ENCODE measurements around the gene THADA.

Gene THADA

GRCh38 chr2:43509886-43510285 is 86.0 kb downstream of the THADA start:
- no peak for DNase-seq (ENCODE audit: low read depth)

DNA sequence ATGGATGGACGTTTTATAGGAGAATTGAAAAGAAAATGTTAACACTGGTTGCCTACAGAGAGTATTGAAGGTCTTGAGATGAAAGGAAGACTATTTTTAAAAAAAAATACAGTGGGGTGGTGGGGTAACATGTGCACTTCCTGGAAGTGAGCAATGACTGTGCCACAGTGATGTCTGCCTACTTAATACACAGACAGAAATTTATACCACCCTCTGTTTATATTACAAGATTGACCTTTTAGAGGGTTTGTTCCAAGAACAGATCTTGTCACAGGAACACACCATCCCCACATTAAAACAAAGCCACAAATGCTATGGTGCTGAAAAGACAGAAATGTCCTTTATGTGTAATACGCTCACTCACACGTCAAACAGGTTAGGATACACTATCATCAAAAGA is 87.6 kb downstream of the THADA start:
- no peak for DNase-seq (ENCODE audit: low read depth)

DNA sequence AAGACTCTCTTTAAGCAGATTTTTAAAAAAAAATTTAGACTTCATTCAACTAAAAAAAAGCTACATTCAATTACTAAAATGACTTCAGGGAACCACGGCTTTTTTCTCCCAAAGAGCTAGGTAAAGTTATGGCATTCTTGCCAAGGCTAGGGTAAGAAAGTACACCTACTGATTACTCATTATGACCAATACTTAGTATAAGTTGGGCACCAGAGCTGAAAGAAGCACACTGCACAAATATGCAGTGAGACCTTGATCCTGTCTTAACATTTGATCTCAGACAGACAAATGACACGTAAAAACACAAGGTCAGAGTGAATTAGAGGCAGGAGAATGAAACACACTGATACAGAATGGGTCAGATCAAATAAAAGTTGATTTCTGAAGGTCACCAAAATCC is 88.7 kb downstream of the THADA start:
- no peak for DNase-seq (ENCODE audit: low read depth)

DNA sequence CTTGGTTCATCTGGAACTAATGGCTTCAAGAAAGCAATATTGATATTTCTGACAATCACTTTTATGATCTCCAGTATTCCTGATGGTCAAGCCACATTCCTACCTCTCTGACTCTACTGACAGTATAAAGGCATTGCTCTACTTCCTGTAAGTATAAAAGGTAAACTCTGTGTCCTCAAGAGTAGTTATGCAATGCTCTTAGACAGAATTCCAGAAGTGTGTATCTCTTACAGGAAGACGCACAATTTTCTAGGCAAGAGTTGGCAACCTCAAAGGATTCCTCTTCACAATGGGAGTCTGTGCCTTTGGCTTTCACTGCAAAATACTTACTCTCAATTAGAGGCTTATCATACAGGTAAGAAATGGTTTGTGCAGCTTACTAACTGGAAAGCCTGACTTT is 100.1 kb downstream of the THADA start:
- no peak for DNase-seq (ENCODE audit: low read depth)

DNA sequence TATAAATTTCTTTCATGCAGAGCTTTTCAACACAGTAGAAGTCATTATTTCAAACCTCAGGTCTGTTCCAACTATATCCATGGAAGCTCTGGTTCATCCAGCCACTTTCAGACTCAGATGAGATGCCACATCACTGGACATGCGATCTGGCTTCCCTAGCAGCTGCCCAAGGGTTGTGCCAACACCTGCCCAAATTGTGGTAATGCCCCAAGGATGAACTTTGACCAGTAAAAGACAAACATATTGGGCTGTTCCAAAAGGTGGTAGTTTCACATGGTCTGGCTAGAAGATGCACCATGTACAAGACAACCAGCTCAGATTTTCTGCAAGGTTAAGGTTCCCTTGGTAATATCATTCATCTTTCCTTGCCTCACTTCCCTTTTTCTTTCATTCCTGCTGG is 101.9 kb downstream of the THADA start:
- DNase-seq (ENCODE audit: low read depth) = no peak

GRCh38 chr2:43491065-43491639 is 104.7 kb downstream of the THADA start:
- DNase-seq (ENCODE audit: low read depth) = no peak

GRCh38 chr2:43490252-43490786 is 105.5 kb downstream of the THADA start:
- no peak for DNase-seq (ENCODE audit: low read depth)

GRCh38 chr2:43488737-43489136 is 107.1 kb downstream of the THADA start:
- DNase-seq (ENCODE audit: low read depth) = no peak

DNA sequence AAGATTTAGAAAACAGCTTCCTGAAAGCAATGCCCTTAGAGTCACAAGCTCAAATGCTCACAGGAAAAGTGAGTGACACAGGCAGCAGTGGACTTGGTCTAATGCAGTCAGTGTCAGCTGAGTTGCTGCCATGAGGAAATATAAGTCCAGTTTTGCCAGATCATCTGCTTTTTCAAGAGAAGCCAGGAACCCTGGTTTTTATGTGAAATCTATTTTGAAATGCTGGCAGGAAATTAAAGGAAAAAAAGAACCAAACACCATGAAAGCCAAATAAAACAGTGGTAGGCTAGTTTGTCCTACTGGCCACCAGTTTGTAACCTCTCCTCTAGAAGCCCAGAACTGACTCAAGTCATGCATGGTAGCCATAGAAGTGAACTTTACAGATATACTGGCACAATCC is 109.2 kb downstream of the THADA start:
- DNase-seq (ENCODE audit: low read depth) = no peak

DNA sequence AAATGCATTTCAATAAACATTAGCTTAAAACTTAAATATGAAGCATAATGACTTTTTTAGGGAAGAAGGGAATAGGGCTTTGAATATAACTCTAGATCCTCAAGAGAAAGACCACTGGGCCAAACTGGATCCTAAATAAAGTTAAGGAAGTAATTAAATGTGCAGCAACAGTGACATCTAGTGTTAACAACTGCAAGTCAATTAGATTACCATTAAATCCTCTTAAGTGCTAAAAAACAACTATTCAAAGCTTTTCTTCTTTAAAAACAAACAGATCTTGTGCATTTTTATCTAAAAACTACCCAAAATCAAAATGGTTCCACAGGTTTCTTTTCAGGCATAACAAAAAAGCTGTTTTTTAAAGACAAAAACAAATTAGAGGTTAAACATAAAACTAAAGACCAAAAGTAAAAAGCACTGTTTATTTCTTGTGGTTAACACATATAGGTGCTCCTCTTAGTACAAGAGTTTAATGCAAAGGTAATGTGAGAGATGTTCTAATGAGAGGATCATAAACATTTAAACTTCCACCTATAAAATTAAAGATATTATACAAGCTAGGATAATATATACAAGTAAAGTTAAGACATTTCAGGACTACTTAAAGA is 111.4 kb downstream of the THADA start:
- no peak for DNase-seq (ENCODE audit: low read depth)

DNA sequence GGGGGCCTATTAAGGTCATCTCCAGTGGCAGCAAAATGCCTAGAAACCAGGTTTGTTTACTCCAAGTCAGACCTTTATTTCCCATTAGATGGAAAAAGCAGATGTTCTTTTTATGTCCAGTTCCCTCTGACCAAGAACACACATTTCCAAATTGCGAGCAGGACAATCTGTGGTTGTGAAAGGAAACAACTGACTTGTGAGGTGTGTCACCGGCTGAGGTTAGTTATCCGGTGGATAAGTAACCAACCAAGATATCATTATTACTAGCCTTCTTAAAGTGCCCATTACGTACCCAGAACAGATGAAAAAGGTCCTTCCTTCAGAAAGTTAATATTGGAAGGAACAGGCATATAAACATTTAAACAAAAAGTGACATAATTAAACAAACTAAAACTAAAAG is 112.9 kb downstream of the THADA start:
- no peak for DNase-seq (ENCODE audit: low read depth)

DNA sequence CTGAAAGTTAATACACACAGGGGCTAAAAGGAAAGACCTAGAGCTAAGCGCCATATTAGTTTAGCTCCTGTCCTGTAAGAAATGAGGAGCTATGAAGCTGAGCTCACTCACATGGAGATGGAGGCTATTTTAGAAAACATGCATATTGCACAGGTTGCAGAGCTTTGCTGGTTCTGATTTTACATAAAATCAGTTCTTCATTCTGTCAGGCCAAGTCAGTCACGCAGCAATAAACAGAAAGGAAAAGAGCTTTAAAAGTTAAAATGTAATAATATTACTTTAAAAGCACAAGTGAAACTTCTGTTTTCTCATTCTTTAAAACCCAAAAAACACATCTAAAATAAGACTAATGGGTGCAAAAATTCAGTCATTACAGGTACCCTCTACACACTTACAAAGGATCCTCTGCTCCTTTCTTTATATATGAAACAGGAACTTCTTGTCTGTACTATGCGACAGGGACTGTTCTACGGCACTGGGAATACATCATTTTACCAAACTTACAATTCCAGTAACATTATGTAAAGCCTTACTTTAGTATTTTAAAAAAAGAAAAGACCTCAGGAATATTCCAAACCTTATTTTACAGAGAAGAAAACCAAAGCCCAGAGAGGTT is 113.8 kb downstream of the THADA start:
- no peak for DNase-seq (ENCODE audit: low read depth)

GRCh38 chr2:43480874-43481273 is 115.0 kb downstream of the THADA start:
- DNase-seq (ENCODE audit: low read depth) = no peak

DNA sequence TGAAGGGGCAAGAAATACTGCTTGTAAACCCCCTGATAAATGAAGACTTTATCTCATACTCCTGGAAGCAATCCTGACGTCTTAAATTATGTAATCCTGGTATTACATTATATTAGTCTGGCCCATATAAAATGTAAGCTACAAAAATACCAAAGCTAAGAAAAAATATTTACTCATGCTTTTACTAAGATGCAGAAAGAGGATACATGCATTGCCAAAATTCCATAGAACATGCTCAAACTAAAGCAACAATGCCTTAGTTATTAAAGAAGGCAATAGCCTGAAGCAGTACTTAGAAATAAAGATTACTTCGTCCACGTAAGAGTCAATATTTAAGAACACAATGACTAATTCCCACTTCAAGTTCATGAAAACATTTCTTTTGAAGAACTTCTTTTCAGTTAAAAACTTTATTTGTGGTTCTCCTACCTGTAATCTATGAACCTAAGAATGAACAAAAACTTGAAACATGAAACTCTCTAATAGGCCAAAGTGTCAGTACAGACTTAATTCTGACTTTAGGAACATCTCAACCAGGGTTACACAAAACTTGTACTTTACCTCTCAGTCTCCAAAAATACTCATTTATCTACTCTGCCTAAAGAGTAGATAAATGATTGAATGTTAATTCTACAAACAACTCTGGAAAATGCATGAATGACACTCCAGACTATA is 117.3 kb downstream of the THADA start:
- DNase-seq (ENCODE audit: low read depth) = no peak

GRCh38 chr2:43475922-43476321 is 119.9 kb downstream of the THADA start:
- DNase-seq (ENCODE audit: low read depth) = no peak

DNA sequence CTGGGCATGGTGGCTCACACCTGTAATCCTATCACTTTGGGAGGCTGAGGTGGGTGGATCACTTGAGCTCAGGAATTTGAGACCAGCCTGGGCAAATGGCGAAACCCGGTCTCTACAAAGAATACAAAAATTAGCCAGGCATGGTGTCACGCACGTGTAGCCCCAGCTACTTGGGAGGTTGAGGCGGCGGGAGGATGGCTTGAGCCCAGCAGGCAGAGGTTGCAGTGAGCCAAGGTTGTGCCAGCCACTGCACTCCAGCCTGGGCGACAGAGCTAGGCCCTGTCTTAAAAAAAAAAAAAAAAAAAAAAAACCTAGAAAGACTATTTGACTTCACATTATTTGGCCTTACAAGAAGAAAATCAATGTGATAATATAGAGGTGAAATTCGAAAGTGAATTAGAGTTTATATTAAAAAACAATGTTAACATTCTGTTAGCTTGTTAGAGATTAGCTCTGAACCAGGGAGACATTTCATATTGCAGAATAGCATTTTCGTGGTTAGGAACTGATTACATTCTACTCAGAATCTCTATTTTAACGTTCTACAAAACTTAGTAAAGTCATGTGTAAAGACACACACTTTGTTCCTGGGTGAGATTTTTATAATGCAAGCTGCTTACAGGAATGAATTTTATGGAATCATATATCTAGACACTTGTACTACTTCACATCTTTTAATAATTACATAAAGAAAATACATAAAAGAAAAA is 120.5 kb downstream of the THADA start:
- no peak for DNase-seq (ENCODE audit: low read depth)

- no peak for DNase-seq (ENCODE audit: low read depth)
These were observed 121.6 kb downstream of the THADA start for GRCh38 chr2:43474273-43474672.

GRCh38 chr2:43473767-43474166 is 122.1 kb downstream of the THADA start:
- DNase-seq (ENCODE audit: low read depth) = no peak

- no peak for DNase-seq (ENCODE audit: low read depth)
These were observed 123.2 kb downstream of the THADA start for GRCh38 chr2:43472527-43473194.

- no peak for DNase-seq (ENCODE audit: low read depth)
These were observed 126.1 kb downstream of the THADA start for GRCh38 chr2:43469713-43470112.

- no peak for DNase-seq (ENCODE audit: low read depth)
These were observed 126.7 kb downstream of the THADA start for GRCh38 chr2:43469094-43469493.

- DNase-seq (ENCODE audit: low read depth) = no peak
These were observed 127.9 kb downstream of the THADA start for GRCh38 chr2:43467891-43468290.

All from stimulated activated CD8-positive, alpha-beta memory T cell treated with anti-CD3 and anti-CD28 coated beads, Interleukin-12 subunit alpha, Interleukin-12 subunit beta, amount 100 ng/mL, for 1 hour (primary cell).